ENCODE results near the gene SMCO2.

DNA sequence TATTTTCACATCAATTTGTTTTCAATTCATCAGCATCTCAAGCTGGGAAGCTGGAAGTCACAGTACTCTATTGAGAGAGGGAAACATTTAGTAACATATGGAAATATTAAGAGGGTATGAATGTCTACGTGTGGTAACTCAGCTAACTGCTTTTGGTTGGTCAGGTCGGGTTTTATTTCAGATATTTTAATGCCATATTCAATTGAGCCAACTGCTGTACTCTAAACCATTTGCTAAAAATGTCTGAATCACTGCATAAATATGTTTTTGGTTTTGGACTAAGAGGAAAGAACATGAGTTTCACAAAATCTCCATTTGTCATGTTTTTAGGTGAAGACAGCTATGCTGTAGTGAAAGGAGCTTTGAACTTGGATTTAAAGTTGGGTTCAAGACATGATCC lies 58.6 kb downstream of the SMCO2 start:
- TF ChIP-seq, protein P1, sequence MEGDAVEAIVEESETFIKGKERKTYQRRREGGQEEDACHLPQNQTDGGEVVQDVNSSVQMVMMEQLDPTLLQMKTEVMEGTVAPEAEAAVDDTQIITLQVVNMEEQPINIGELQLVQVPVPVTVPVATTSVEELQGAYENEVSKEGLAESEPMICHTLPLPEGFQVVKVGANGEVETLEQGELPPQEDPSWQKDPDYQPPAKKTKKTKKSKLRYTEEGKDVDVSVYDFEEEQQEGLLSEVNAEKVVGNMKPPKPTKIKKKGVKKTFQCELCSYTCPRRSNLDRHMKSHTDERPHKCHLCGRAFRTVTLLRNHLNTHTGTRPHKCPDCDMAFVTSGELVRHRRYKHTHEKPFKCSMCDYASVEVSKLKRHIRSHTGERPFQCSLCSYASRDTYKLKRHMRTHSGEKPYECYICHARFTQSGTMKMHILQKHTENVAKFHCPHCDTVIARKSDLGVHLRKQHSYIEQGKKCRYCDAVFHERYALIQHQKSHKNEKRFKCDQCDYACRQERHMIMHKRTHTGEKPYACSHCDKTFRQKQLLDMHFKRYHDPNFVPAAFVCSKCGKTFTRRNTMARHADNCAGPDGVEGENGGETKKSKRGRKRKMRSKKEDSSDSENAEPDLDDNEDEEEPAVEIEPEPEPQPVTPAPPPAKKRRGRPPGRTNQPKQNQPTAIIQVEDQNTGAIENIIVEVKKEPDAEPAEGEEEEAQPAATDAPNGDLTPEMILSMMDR (IDR thresholded peaks at IDR 0.05; ENCODE audit: poor library complexity), result no peak
- no peak for TF ChIP-seq EZH2 (IDR thresholded peaks at IDR 0.05; ENCODE audit: borderline replicate concordance)
